Peyer's patch (tissue), 4 donors: ENCODE measurements around the gene OR2A5. TPM values are rescaled to one million over a fixed set of nuclear protein-coding genes. Genes with fewer than 3 reads are reported as not detected.

Source experiments
- DNase-seq, 3 donors: peaks; one replicate each; pipeline ENCODE4 v3.0.0-alpha.2; 2017 to 2019
- H3K27ac ChIP-seq, 4 donors: fragments of 200-600 bp; sonication (generic); one replicate each; pipeline ENCODE4 v1.5.1; 2016 to 2019
- H3K27me3 ChIP-seq, 2 donors: fragments of 200-600 bp; sonication (generic); one replicate each; pipeline ENCODE4 v1.5.1; 2019
- H3K36me3 ChIP-seq, 3 donors: fragments of 200-600 bp; sonication (generic); one replicate each; pipeline ENCODE4 v1.5.1; 2016 to 2019
- H3K4me1 ChIP-seq, 4 donors: fragments of 200-600 bp; sonication (generic); one replicate each; pipeline ENCODE4 v1.5.1; 2016 to 2019
- H3K4me3 ChIP-seq, 4 donors: fragments of 200-600 bp; sonication (generic); 1 replicate in 3 of 4; 2 replicates in 1 of 4; pipeline ENCODE4 v1.5.1; 2016 to 2019; ENCODE audit warnings: mild to moderate bottlenecking in 1 of 4
- H3K9me3 ChIP-seq, 4 donors: fragments of 200-600 bp; sonication (generic); one replicate each; pipeline ENCODE4 v1.5.1; 2016 to 2019; ENCODE audit warnings: mild to moderate bottlenecking in 1 of 4
- CTCF ChIP-seq, 6 experiments: fragments of 450-650 bp in 4 of 6; fragments of 200-600 bp in 2 of 6; sonication (generic) in 1 of 6; IDR thresholded peaks; one replicate each; pipeline ENCODE4 v1.5.1; 2017 to 2019; ENCODE audit warnings: antibody characterized with exemption in 6 of 6, mild to moderate bottlenecking in 3 of 6, moderate library complexity in 1 of 6
- POLR2A ChIP-seq, 2 donors: fragments of 450-650 bp; IDR thresholded peaks; one replicate each; pipeline ENCODE4 v1.5.1; 2017; ENCODE audit warnings: antibody characterized with exemption in 2 of 2, mild to moderate bottlenecking in 2 of 2, moderate library complexity in 2 of 2
- total RNA-seq, 4 donors: library from RNA; depleted of rRNA; stranded (reverse); fragments of >200 nt; gene quantifications; one replicate each; pipeline ENCODE4 v1.1.0, GENCODE V29; 2016

The OR2A5 gene
- total RNA-seq, 4 donors from 2014 or later, result not detected

GRCh38 chr7:144086730-144087129 is 38.0 kb downstream of the OR2A5 start:
- Histone ChIP-seq H3K9me3 (peaks cover 0 to 6% (median 3%) of the 10 kb centered on the region in 4 donors), H3K4me1 (no peaks in the 10 kb centered on the region), H3K27ac (no peak overlapping the region), H3K36me3 (no peaks in the 10 kb centered on the region), H3K27me3 (no peaks in the 10 kb centered on the region), H3K4me3 (no peak overlapping the region)
- DNase-seq, result no peak
- TF ChIP-seq CTCF (IDR thresholded peaks at IDR 0.05), result no peak
- TF ChIP-seq POLR2A (IDR thresholded peaks at IDR 0.05), result no peak

- H3K27ac ChIP-seq, result no peak overlapping the region
- TF ChIP-seq CTCF (IDR thresholded peaks at IDR 0.05) (no peak), POLR2A (IDR thresholded peaks at IDR 0.05) (no peak)
- H3K36me3 ChIP-seq, result no peaks in the 10 kb centered on the region
- H3K9me3 ChIP-seq, result peaks cover 0 to 6% (median 3%) of the 10 kb centered on the region in 4 donors
- DNase-seq, result no peak
- H3K4me3 ChIP-seq, result no peak overlapping the region
- no peaks in the 10 kb centered on the region for H3K4me1 ChIP-seq
- no peaks in the 10 kb centered on the region for H3K27me3 ChIP-seq
These were observed 38.5 kb downstream of the OR2A5 start for GRCh38 chr7:144087230-144087629.

GRCh38 chr7:144090667-144091066 is 41.9 kb downstream of the OR2A5 start:
- no peak overlapping the region for H3K27ac ChIP-seq
- H3K4me3 ChIP-seq, result no peak overlapping the region
- peaks cover 0 to 6% (median 3%) of the 10 kb centered on the region in 4 donors for H3K9me3 ChIP-seq
- TF ChIP-seq CTCF (IDR thresholded peaks at IDR 0.05) (no peak), POLR2A (IDR thresholded peaks at IDR 0.05) (no peak)
- H3K36me3 ChIP-seq, result no peaks in the 10 kb centered on the region
- no peaks in the 10 kb centered on the region for H3K27me3 ChIP-seq
- no peak for DNase-seq
- no peaks in the 10 kb centered on the region for H3K4me1 ChIP-seq

GRCh38 chr7:144098776-144099175 is 50.0 kb downstream of the OR2A5 start:
- Histone ChIP-seq H3K9me3 (no peaks in the 10 kb centered on the region), H3K4me3 (no peak overlapping the region), H3K27me3 (no peaks in the 10 kb centered on the region), H3K36me3 (no peaks in the 10 kb centered on the region), H3K4me1 (no peaks in the 10 kb centered on the region), H3K27ac (no peak overlapping the region)
- TF ChIP-seq CTCF (IDR thresholded peaks at IDR 0.05), result no peak
- no peak for TF ChIP-seq POLR2A (IDR thresholded peaks at IDR 0.05)
- DNase-seq, result no peak

- H3K9me3 ChIP-seq, result no peaks in the 10 kb centered on the region
- TF ChIP-seq CTCF (IDR thresholded peaks at IDR 0.05) (no peak), POLR2A (IDR thresholded peaks at IDR 0.05) (no peak)
- DNase-seq, result no peak
These were observed 51.9 kb downstream of the OR2A5 start for GRCh38 chr7:144100607-144101006.

GRCh38 chr7:144102041-144102440 is 53.3 kb downstream of the OR2A5 start:
- no peaks in the 10 kb centered on the region for H3K36me3 ChIP-seq
- no peaks in the 10 kb centered on the region for H3K27me3 ChIP-seq
- no peak for TF ChIP-seq POLR2A (IDR thresholded peaks at IDR 0.05)
- TF ChIP-seq CTCF (IDR thresholded peaks at IDR 0.05), result no peak

More at GRCh38 chr7:144100607-144101006, 51.9 kb downstream of the OR2A5 start:
- H3K36me3 ChIP-seq, result no peaks in the 10 kb centered on the region
- no peak overlapping the region for H3K27ac ChIP-seq
- H3K4me3 ChIP-seq, result no peak overlapping the region
- no peaks in the 10 kb centered on the region for H3K27me3 ChIP-seq
- no peaks in the 10 kb centered on the region for H3K4me1 ChIP-seq

More at GRCh38 chr7:144102041-144102440, 53.3 kb downstream of the OR2A5 start:
- no peak for DNase-seq
- Histone ChIP-seq H3K27ac (no peak overlapping the region), H3K9me3 (no peaks in the 10 kb centered on the region), H3K4me1 (no peaks in the 10 kb centered on the region), H3K4me3 (no peak overlapping the region)
